Measurements from ENCODE around the gene APCDD1L.

GRCh38 chr20:58471193-58472164 lies 43.7 kb downstream of the APCDD1L start:
- no peak for TF ChIP-seq TAF1 (IDR thresholded peaks at IDR 0.05; ENCODE audit: borderline replicate concordance, insufficient read depth, low read length)
- TF ChIP-seq POLR2AphosphoS5 (IDR thresholded peaks at IDR 0.05; ENCODE audit: low read depth, low read length), result no peak

All from PFSK-1 (cell line).